IPS-11a (cell line): Measurements from ENCODE around the gene CFAP92.

ENCODE experiments used
- H3K4me3 ChIP-seq: one replicate; pipeline ENCODE4 v1.5.1; 2013; ENCODE audit warnings: low read depth, low read length, control low read depth

CFAP92 gene

DNA sequence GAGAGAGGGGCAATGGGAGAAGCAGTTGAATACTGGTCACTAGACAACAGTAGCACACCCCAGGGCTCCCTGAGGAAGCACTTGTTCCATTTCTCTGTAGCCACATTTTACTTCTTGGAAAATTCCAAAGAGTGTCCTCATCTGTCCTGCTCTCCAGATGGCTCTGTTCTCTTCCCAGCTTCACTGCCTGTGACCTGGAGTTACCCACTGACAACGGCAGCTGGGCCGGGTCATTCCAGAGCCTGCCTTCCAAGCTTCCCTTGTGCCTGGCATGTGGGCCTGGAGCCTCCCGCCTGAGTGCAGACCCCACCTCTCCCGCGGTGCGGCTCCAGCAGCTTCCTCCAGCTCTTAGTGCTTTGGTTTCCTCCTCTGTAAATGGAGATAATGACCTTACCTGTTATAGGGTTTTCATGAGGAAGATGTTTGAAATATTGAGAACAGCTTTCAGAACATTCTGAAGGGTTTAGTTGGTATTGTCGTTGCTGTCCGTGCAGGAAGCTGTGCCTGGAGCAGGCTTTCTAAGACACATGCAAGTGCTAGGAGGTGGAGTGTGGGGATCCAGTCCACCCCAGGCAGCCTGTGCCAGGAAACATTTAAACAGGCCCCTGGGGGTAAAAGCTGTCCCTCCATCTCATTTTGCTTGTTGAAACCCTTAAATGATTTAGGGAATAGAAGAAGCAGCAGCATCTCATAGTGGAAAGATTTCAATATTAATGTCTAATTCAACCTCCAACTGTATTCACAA is 32.0 kb upstream of the CFAP92 start:
- no peak overlapping the region for H3K4me3 ChIP-seq

DNA sequence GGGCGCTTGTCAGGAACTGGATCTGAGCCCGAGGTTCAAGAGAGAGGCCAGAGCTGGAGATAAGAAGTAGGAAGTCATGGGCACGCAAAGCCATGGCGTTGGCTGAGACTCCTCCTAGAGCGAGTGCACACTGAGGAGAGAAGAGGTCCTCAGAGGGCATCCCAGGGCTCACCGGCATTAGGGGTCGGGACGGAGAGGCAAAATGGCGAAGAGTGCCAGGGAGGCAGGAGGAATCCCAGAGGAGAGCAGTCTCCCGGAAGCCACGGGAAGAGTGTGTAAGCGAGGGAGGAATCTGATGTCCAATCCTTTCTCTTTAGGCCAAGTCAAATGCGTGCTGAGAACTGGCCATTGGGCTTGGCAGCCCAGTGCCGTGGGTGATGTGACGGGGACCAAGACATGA is 31.2 kb upstream of the CFAP92 start:
- no peak overlapping the region for H3K4me3 ChIP-seq

DNA sequence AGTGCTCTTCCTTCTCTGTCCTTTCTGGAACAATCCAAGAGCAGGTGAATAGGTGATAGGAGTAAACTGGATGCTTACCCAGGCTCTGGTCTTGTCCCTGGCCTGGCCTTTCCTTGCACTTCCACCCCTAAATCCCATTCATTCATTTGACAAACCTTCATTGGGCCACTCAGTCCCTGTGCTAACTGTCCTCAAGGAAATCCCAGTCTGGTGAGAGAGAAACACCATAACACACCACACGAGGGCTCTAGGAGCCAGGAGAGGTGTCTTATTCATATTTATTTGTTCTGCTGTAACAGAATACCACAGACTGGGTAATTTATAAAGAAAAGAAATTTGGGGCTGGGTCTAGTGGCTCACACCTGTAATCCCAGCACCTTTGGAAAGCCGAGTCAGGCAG is 30.0 kb upstream of the CFAP92 start:
- no peak overlapping the region for H3K4me3 ChIP-seq

DNA sequence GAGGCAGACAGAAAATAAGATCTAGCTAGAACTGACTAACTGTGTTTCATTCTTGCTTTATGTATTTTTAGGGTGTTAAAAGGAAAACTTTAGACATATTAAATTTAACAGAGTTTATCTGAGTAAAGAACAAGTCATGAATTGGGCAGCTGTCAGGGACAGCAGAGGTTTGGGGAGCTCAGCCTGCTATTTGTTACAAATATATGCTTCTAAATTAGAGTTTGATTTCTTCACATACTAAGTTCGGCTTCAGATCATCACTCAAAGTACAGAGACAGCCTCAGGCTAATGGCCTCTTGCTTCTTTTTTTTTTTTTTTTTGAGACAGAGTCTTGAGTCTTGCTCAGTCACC is 29.1 kb upstream of the CFAP92 start:
- no peak overlapping the region for H3K4me3 ChIP-seq

DNA sequence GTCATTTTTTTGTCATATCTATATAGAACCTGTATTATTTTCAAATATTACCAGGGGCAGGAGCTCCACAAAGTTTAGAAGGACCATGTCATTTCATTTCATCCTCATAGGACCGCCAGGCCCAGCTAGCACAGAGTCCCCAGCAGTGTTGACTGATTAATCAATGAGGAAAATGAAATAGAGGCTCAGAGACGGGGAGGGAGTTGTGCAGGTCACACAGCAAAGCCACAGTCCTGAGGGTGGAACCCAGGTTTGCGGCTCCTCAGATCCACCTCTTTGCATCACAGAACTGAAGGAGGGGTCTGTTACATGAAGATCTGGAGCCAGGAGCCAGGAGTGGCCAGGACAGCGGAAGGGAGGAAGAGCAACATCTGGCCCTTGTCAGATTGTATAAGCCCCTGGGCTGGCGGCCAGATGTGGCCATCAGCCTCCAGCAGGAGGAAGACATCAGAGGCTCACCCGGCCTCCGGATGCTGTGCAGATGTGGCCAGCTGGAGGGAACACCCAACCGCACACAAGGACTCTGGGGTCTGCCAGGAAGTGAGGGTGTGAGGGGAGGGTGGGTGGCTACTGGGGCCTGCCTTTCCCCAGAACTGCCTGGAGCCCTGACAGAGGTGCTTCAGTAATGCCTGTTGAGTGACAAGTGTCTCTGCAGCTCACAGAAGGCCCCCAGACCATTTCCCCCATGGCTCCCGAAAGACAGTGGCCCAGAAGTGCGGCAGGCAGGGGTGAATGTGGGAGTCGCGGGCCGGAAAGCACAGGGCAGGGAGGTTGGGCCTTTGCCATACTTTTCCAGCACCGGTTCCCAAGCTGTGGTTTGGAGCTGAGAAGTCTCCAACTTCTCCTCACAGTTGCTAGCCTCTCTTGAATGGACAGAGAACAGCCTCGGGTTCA is 28.5 kb upstream of the CFAP92 start:
- H3K4me3 ChIP-seq, result no peak overlapping the region

DNA sequence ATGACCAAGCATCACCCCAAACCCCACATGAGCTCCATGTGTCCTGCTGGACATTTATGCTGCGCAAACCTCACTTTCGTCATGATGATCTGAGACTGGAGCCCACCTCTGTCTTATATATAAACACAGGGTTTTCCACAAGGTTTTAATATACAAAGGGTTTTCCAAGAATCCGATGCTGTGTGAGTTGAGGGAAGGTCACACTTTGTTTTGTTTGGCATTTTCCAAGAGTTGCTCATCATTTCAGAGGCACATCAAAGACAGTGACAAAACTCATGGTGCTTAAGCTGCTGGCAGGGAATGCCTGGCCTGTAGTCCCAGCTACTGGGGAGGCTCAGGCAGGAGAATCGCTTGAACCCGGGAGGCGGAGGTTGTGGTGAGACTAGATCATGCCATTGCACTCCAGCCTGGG is 27.3 kb upstream of the CFAP92 start:
- no peak overlapping the region for H3K4me3 ChIP-seq

DNA sequence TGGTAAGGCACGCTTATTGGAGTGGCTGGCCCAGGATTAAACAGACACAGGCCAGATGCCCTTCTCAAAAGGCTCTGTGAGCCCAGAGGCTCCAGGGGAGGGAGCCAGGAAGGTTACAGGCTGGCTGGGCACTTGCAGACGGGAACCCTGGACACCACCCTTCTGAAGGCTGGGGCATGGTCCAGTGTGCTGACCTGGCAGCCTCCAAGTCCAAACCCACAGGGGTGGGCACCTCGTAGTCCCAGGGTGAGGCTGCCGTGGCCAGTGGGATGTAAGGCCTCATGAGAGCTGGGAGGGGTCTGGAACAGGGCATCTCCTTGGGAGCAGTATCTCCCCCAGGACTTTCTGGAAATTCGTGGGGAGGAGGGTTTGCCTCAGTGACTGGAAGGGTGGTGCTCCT is 26.8 kb upstream of the CFAP92 start:
- H3K4me3 ChIP-seq, result no peak overlapping the region

DNA sequence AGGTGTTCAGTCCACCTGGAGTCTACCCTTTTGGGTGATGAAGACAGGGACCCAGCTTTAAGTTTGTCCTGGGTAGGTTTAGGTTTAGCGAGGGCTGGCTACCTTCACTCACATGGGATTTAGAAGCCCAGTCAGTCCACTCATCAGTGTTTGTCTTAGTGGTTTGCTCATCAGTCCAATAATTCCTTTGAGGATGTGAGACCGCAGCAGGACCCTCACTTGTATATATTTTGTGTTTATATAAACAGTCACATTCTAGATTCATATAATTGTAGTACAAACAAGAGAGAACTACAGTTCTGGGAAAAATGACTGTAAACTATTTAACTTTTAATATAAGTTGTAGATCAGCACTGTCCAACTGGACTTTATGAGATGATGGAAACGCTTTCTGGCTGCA is 25.4 kb upstream of the CFAP92 start:
- H3K4me3 ChIP-seq, result no peak overlapping the region

DNA sequence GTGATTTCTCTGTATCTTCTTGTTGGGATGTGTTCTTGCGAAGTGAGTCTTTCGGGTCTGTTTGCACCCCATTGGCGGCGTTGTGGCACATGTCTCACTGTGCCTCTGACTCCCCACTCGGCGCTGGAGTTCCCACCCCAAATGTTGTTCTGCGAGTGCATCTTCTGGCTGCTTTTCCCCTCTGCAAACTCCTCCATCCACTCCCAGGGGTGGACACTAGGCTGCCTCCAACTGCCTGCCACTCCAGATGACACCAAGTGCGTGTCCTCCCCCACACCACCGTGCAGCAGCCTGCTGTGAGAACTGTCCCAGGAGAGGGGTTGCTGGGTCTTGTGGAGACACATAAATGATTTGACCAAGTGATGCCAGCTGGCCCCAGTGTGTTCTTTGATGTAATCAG is 24.9 kb upstream of the CFAP92 start:
- H3K4me3 ChIP-seq, result no peak overlapping the region

DNA sequence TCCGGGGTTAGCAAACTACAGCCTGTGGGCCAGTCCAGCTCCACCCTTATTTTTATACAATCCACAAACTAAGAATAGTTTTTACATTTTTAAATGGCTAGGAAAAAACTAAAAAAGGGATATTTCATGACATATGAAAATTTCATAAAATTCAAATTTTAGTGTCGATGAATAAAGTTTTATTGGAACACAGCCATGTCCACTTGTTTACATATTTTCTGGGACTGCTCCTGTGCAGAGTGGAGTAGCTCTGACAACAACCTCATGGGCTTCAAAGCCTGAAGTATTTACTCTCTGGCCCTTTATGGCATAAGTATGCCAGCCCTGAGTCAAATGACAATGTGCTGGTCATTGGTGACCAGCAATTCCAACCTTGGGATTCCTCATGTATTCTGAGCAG is 24.4 kb upstream of the CFAP92 start:
- H3K4me3 ChIP-seq, result no peak overlapping the region

DNA sequence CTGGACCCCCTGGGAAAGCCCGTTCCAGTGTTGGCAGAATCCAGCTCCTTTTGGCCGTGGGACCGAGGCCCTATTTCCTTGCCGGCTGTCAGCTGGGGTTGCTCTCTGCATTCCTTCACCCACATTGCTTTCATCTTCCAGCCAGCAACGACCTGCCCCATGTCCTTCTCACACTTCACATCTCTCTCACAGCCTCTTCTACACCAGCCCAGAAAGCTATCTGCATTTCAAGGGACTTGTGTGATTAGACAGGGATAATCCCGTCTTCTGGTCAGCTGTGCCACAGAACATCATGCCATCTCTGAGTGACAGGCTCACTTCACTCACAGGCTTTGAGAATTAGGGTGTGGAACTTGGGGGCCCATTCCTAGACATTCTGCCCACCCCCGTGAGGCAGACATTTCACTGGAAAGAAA is 23.6 kb upstream of the CFAP92 start:
- H3K4me3 ChIP-seq, result no peak overlapping the region

DNA sequence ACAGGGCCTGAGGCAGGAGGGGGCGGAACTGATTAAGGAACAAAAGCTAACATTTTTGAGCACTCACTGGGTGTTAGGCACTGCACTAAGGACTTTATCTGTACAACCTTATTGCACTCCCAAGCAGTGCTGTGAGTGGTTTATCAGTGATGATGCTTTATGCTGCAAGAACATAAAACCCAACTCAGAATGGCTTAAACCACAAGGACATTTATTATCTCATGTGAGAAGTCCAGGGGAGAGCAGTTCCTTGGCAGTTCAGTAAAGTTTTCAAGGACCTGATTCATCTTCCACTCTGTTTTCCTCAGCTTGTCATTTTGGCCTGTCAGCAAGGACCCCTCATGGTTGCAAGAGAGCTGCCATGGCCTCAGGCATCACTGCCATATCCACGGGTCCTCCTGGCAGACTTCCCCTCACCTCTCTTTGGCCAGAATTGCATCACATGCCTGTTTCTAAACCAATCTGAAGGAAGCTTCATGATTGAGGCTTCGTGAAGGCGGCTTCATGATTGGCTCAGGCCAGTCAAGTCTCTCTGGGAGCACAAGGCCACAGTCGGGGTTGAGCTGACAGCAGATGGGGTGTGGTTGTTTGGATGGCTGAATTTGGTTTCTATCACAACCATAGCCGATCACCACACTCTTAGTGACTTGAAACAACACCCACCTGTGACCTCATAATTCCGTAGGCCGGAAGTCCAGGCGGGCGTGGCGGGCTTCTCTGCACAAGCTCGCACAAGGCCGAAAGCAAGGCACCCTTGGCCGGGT is 23.0 kb upstream of the CFAP92 start:
- no peak overlapping the region for H3K4me3 ChIP-seq

DNA sequence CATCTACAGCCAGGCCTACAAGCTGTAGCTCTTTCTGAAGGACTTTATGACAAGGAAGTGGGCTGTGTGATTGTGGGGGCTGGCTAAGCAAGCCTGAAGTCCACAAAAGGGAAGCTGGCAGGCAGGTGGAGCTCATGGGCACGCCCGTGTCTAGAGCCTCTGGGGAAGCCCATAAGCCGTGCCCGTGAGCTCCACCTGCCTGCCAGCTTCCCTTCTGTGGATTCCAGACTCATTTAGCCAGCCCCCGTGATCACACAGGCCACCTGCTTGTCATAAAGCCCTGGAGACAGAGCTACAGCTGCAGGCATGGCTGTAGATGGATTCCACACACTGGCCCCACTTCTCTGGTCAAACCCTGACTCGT is 22.5 kb upstream of the CFAP92 start:
- no peak overlapping the region for H3K4me3 ChIP-seq

DNA sequence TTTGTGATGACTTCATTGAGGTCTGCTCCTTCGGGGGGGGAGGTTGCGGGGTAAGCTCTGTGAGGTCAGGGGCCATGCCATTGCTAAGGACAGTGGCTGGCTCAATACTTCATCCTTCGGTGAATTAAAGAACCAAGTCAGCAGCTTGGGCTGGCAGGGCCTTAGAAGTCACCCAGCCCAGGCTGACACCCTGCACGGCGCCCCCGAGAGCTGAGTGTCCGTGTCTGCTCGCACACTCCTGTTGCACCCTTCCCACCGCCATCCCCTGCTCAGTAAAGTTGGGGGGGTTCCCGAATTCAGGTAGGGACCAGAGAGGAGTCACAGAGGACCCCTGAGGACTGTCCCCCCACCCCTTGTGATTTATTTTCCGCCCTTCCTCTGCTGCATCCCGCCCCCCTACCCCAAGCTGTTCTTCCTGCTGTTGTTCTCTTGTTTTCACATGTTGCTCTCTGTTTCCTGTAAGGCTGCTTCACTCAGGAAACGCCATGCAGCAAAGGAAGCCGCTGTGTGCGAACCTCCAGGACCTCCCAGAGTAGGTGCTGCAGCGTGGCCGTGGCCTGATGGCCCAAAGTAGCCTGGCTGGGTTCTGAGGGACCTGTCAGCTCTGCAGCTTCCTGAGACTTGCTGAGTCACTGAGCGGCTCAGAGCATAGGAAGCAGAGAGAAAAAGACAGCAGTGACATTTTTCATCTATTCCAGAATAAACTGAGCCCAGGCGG is 21.7 kb upstream of the CFAP92 start:
- no peak overlapping the region for H3K4me3 ChIP-seq

DNA sequence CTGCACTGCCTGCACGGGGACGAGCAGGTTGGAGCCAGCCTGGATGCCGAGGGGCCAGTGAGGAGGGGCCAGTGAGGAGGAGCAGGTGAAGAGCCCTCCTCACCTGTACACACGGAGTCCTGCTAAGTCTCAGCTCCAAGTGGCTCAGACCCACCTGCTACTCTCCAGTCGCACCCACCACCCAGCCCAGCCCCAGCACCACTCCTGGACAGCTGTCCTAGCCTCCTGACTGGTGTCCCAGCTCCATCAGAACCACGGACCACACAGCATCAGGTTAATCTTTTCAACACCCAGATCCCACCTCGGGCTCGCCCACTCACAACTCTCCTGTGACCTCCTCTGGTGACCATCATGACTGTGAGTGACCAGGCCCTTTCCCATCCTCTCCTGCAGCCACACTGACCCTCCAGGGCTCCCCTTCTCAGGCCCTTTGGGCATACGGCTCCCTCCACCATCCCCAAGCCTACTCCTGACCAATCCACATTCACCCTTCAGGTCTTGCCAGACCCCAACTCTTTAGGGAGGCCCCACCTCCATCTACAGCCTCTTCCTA is 21.0 kb upstream of the CFAP92 start:
- H3K4me3 ChIP-seq, result no peak overlapping the region

DNA sequence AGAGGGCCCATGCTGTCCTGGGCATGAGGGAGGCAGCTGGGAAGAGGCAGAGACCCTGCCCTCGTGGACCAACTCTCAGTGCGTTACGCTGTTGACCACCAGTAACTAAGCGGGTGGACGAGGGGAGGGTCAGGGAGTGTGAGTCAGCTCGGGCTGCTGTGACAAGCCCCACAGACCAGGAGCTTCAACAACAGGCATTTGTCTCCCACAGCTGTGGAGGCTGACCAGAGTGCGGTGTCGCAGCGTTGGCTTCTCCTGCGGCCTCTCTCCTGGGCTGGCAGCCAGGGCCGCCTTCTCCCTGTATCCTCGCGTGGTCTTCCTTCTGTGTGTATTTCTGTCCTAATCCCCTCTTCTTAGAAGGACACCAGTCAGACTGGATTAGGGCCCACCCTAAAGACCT is 20.3 kb upstream of the CFAP92 start:
- no peak overlapping the region for H3K4me3 ChIP-seq

DNA sequence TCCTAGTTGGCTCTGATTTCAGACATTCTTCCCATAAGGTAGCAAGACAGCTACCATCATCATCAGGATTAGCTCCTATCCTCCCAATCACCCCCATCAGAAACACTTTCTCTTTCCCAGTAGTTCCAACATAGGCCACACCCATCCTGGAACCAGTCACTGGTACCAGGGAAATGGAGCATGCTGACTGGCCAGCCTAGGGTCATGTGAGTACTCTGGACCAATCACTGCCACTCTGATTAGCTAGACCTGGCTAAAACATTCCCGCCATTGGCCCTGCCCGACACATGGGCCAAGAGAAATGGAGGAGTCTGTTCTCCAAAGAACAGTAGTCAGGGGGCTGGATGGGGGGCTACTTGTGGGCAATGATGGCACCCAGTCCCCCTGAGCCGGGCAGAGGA is 19.6 kb upstream of the CFAP92 start:
- H3K4me3 ChIP-seq, result no peak overlapping the region

DNA sequence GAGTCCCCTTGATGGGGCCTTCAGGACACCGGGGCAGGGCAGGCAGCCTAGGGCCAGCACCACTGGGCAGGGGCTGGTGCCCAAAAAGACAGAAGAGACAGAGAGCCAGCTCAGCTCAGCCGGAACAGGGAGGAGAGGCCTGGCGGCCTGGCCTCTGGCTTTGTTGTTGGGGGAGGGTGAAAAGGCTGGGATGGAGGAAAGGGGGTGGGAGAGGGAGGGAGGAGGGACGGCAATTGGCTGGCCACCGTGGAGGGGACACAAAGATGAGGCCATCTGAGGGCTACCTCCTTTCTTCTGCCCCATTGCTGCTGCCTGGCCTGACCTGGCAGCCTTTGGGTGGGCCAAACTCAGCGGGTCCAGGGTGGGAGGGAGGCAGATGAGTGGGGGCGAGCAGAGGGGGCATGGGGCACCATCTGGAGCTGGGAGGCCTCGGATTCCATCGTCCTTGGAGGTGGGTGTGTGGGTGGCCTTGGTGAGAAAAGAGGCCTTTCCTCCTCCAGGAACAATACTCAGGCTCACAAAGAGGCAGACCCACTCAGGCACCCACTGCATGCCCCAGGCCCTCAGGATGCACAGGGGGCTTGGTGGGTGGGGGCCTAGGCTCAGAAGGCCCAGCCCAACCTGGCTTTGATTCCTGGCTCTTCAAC is 16.6 kb upstream of the CFAP92 start:
- H3K4me3 ChIP-seq, result no peak overlapping the region

DNA sequence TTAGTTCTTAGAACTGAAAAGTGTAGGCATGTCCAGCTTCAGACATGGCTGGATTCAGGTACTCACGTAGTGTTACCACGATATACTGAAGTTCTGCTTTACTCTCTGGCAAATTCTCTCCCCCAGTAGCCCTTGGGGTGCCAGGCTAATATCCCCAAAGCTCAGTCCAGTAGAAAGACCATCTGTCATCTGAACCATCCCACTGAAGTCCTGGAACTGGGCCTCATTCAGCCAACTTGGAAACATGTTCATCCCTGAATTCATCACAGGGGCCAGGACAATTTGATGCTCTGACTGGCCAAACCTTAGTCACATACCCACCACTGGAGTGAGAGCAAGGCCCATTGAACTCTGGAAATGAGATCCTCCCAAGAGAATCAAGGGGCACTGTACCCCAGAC is 15.4 kb upstream of the CFAP92 start:
- no peak overlapping the region for H3K4me3 ChIP-seq

DNA sequence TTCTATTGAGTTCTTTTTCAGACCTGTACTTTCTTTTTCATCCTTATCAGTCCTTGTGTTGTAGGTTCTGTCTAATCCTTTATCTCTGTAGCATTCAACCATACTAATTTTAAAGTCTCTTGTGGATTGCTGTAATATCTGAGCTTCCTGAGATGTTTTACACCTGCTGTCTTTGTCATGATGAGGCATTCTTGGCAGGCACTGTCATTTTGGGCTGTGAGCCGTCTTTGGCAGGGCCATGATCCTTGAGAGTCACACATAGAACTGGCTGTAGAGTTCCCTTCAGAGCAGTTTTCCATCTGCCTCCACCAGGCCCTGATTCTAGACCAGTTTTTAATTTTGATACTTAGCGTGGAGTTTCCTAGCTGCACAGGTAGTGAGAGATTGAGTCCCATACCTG is 13.9 kb upstream of the CFAP92 start:
- no peak overlapping the region for H3K4me3 ChIP-seq
